GM23338 (cell line): ENCODE results near the gene TSHB. TPM values are rescaled to one million over a fixed set of nuclear protein-coding genes. Genes with fewer than 3 reads are reported as not detected.

Source experiments
- ATAC-seq: fragments of 200-7000 bp; cut with Tn5 transposase; 3 replicates; pipeline ENCODE4 v1.9.1; 2020
- DNase-seq: peaks from one replicate; pipeline ENCODE4 v3.0.0-alpha.2; 2015; ENCODE audit warnings: low spot score
- H2AFZ ChIP-seq: fragments of 200-600 bp; sonication (generic); 2 replicates; pipeline ENCODE4 v1.8.0; 2016; ENCODE audit warnings: antibody characterized with exemption, mild to moderate bottlenecking, moderate library complexity
- H3F3A ChIP-seq: fragments of 200-600 bp; sonication (generic); replicated peaks from 2 replicates; pipeline ENCODE4 v1.8.0; 2017; ENCODE audit warnings: antibody characterized with exemption, mixed run types, low read depth
- H3K27ac ChIP-seq: fragments of 200-600 bp; sonication (generic); 2 replicates; pipeline ENCODE4 v1.6.1; 2016; ENCODE audit warnings: low read depth
- H3K27me3 ChIP-seq: fragments of 200-600 bp; sonication (generic); 2 replicates; pipeline ENCODE4 v1.8.0; 2016; ENCODE audit warnings: mild to moderate bottlenecking, mixed run types, moderate library complexity; ENCODE audit not compliant: insufficient read depth
- H3K36me3 ChIP-seq: fragments of 200-600 bp; sonication (generic); 2 replicates; pipeline ENCODE4 v1.8.0; 2016; ENCODE audit warnings: mild to moderate bottlenecking; ENCODE audit not compliant: insufficient read depth
- H3K4me1 ChIP-seq: fragments of 200-600 bp; sonication (generic); 2 replicates; pipeline ENCODE4 v1.8.0; 2016; ENCODE audit warnings: mild to moderate bottlenecking, moderate library complexity; ENCODE audit not compliant: insufficient read depth
- H3K4me2 ChIP-seq: fragments of 200-600 bp; sonication (generic); 2 replicates; pipeline ENCODE4 v1.7.1; 2017; ENCODE audit warnings: mixed run types
- H3K4me3 ChIP-seq: fragments of 200-600 bp; sonication (generic); 2 replicates; pipeline ENCODE4 v1.6.1; 2016; ENCODE audit warnings: mixed run types
- H3K79me2 ChIP-seq: fragments of 200-600 bp; sonication (generic); replicated peaks from 2 replicates; pipeline ENCODE4 v1.8.0; 2017; ENCODE audit warnings: mild to moderate bottlenecking; ENCODE audit not compliant: insufficient read depth
- H3K9me2 ChIP-seq: fragments of 200-600 bp; sonication (generic); 2 replicates; pipeline ENCODE4 v1.8.0; 2017; ENCODE audit not compliant: insufficient read depth
- H4K20me1 ChIP-seq: fragments of 200-600 bp; sonication (generic); replicated peaks from 2 replicates; pipeline ENCODE4 v1.8.0; 2017; ENCODE audit warnings: mild to moderate bottlenecking; ENCODE audit not compliant: insufficient read depth
- H3K27ac Mint-ChIP-seq: 2 replicates; pipeline ENCODE4 v1.8.0; 2020; ENCODE audit warnings: inconsistent platforms, mild to moderate bottlenecking, moderate library complexity, mixed read lengths
- H3K27me3 Mint-ChIP-seq: 3 replicates; pipeline ENCODE4 v1.8.0; 2022; ENCODE audit warnings: low read depth, mild to moderate bottlenecking, moderate library complexity, mixed read lengths, inconsistent platforms; ENCODE audit not compliant: insufficient read depth, poor library complexity
- H3K36me3 Mint-ChIP-seq: 3 replicates; pipeline ENCODE4 v1.8.0; 2021; ENCODE audit warnings: low read depth, mild to moderate bottlenecking, inconsistent platforms, moderate library complexity, mixed read lengths
- H3K4me1 Mint-ChIP-seq: 3 replicates; pipeline ENCODE4 v1.8.0; 2020; ENCODE audit warnings: mild to moderate bottlenecking, inconsistent platforms, mixed read lengths
- H3K4me3 Mint-ChIP-seq: 3 replicates; pipeline ENCODE4 v1.8.0; 2021; ENCODE audit warnings: moderate library complexity, mild to moderate bottlenecking, inconsistent platforms, mixed read lengths
- H3K9me3 Mint-ChIP-seq: 3 replicates; pipeline ENCODE4 v1.8.0; 2020; ENCODE audit warnings: moderate library complexity, mild to moderate bottlenecking, inconsistent platforms, mixed read lengths
- CREB1 ChIP-seq: fragments of 250-450 bp; sonication (Bioruptor Pico); IDR thresholded peaks from 2 replicates; pipeline ENCODE4 v1.5.0; 2020; ENCODE audit warnings: low read depth, mild to moderate bottlenecking, moderate library complexity
- EZH2 ChIP-seq: fragments of 200-600 bp; sonication (generic); IDR thresholded peaks from one replicate; pipeline ENCODE4 v1.8.0; 2017; ENCODE audit warnings: antibody characterized with exemption, mild to moderate bottlenecking, low read depth; ENCODE audit not compliant: unreplicated experiment
- EZH2phosphoT487 ChIP-seq: fragments of 200-600 bp; sonication (generic); IDR thresholded peaks from one replicate; pipeline ENCODE4 v1.8.1; 2018; ENCODE audit warnings: antibody characterized with exemption; ENCODE audit not compliant: unreplicated experiment
- JUNB ChIP-seq: IDR thresholded peaks from one replicate; pipeline ENCODE4 v1.6.1; 2016; ENCODE audit warnings: antibody characterized with exemption; ENCODE audit not compliant: unreplicated experiment
- NANOG ChIP-seq: IDR thresholded peaks from 2 replicates; pipeline ENCODE4 v1.6.1; 2016; ENCODE audit warnings: antibody characterized with exemption, borderline replicate concordance
- POLR2AphosphoS5 ChIP-seq: IDR thresholded peaks from 2 replicates; pipeline ENCODE4 v1.6.1; 2016; ENCODE audit warnings: antibody characterized with exemption, low read depth
- STAT1 ChIP-seq: IDR thresholded peaks from one replicate; pipeline ENCODE4 v1.6.1; 2016; ENCODE audit warnings: antibody characterized with exemption; ENCODE audit not compliant: unreplicated experiment
- ZNF114 ChIP-seq: fragments of 250-450 bp; sonication (Bioruptor Pico); IDR thresholded peaks from 2 replicates; pipeline ENCODE4 v1.5.0; 2020; ENCODE audit warnings: mild to moderate bottlenecking, moderate library complexity
- ZNF331 ChIP-seq: fragments of 250-450 bp; sonication (Bioruptor Pico); IDR thresholded peaks from 2 replicates; pipeline ENCODE4 v1.5.0; 2020; ENCODE audit warnings: low read depth, mild to moderate bottlenecking, moderate library complexity
- ZNF462 ChIP-seq: fragments of 250-450 bp; sonication (Bioruptor Pico); IDR thresholded peaks from 2 replicates; pipeline ENCODE4 v1.5.0; 2020; ENCODE audit warnings: mild to moderate bottlenecking, moderate library complexity
- polyA plus RNA-seq: library from polyadenylated mRNA; unstranded; fragments of >200 nt; fragmentation: Nextera tagmentation; extraction: Ambion mirVana; gene quantifications from 2 replicates; pipeline ENCODE4 v1.2.1, GENCODE V29; 2016
- total RNA-seq: library from RNA; depleted of rRNA; stranded (reverse); fragments of >200 nt; shearing (Covaris generic); gene quantifications from 2 replicates; pipeline ENCODE4 v1.2.3, GENCODE V29; 2014
- TF ChIP-seq, protein P1 (sequence below), 2 experiments: fragments of 200-600 bp in 1 of 2; sonication (generic) in 1 of 2; conservative IDR thresholded peaks; 2 replicates each; pipeline versions ENCODE4 v1.5.1 to v1.6.1; 2016 to 2017; ENCODE audit warnings: antibody characterized with exemption in 2 of 2, low read depth in 2 of 2, mild to moderate bottlenecking in 2 of 2, moderate library complexity in 1 of 2
- TF ChIP-seq, protein P2 (sequence below): IDR thresholded peaks from 2 replicates; pipeline ENCODE4 v1.6.1; 2016; ENCODE audit warnings: antibody characterized with exemption
- TF ChIP-seq, protein P3 (sequence below): IDR thresholded peaks from one replicate; pipeline ENCODE4 v1.6.1; 2018; ENCODE audit warnings: antibody characterized with exemption; ENCODE audit not compliant: unreplicated experiment

The TSHB gene
- total and polyA plus RNA-seq, 2 experiments from 2014 or later: not detected

- Histone ChIP-seq H3K36me3 (no peaks in the 10 kb centered on the region), H3K79me2 (no peaks in the 10 kb centered on the region), H3K4me2 (no peak overlapping the region), H3K4me1 (no peaks in the 10 kb centered on the region), H4K20me1 (no peaks in the 10 kb centered on the region), H2AFZ (no peak overlapping the region), H3K9me2 (no peaks in the 10 kb centered on the region), H3K27ac (no peak overlapping the region), H3K4me3 (no peak overlapping the region), H3K27me3 (no peaks in the 10 kb centered on the region), H3F3A (no peaks in the 10 kb centered on the region)
- Mint-ChIP-seq H3K4me3 (no peak overlapping the region), H3K36me3 (no peaks in the 10 kb centered on the region), H3K4me1 (peaks cover 2% of the 10 kb centered on the region; the same call in 2 of the 3 replicates), H3K27me3 (no peaks in the 10 kb centered on the region), H3K9me3 (no peaks in the 10 kb centered on the region), H3K27ac (no peak overlapping the region; the same call in 1 of the 2 replicates)
- ATAC-seq (no peak), DNase-seq (no peak)
- no peak for TF ChIP-seq ZNF462 (CRISPR knock-in tag)
- no peak for TF ChIP-seq JUNB
- TF ChIP-seq, protein P1, sequence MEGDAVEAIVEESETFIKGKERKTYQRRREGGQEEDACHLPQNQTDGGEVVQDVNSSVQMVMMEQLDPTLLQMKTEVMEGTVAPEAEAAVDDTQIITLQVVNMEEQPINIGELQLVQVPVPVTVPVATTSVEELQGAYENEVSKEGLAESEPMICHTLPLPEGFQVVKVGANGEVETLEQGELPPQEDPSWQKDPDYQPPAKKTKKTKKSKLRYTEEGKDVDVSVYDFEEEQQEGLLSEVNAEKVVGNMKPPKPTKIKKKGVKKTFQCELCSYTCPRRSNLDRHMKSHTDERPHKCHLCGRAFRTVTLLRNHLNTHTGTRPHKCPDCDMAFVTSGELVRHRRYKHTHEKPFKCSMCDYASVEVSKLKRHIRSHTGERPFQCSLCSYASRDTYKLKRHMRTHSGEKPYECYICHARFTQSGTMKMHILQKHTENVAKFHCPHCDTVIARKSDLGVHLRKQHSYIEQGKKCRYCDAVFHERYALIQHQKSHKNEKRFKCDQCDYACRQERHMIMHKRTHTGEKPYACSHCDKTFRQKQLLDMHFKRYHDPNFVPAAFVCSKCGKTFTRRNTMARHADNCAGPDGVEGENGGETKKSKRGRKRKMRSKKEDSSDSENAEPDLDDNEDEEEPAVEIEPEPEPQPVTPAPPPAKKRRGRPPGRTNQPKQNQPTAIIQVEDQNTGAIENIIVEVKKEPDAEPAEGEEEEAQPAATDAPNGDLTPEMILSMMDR (conservative IDR thresholded peaks at IDR 0.05; ENCODE audit: low read depth in 2 of 2): no peak
- no peak for TF ChIP-seq CREB1 (CRISPR knock-in tag)
- TF ChIP-seq STAT1: no peak
- no peak for TF ChIP-seq ZNF331
- TF ChIP-seq EZH2phosphoT487: no peak
- TF ChIP-seq NANOG: no peak
- TF ChIP-seq, protein P2, sequence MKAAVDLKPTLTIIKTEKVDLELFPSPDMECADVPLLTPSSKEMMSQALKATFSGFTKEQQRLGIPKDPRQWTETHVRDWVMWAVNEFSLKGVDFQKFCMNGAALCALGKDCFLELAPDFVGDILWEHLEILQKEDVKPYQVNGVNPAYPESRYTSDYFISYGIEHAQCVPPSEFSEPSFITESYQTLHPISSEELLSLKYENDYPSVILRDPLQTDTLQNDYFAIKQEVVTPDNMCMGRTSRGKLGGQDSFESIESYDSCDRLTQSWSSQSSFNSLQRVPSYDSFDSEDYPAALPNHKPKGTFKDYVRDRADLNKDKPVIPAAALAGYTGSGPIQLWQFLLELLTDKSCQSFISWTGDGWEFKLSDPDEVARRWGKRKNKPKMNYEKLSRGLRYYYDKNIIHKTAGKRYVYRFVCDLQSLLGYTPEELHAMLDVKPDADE: no peak
- TF ChIP-seq POLR2AphosphoS5: no peak
- no peak for TF ChIP-seq EZH2
- TF ChIP-seq, protein P3, sequence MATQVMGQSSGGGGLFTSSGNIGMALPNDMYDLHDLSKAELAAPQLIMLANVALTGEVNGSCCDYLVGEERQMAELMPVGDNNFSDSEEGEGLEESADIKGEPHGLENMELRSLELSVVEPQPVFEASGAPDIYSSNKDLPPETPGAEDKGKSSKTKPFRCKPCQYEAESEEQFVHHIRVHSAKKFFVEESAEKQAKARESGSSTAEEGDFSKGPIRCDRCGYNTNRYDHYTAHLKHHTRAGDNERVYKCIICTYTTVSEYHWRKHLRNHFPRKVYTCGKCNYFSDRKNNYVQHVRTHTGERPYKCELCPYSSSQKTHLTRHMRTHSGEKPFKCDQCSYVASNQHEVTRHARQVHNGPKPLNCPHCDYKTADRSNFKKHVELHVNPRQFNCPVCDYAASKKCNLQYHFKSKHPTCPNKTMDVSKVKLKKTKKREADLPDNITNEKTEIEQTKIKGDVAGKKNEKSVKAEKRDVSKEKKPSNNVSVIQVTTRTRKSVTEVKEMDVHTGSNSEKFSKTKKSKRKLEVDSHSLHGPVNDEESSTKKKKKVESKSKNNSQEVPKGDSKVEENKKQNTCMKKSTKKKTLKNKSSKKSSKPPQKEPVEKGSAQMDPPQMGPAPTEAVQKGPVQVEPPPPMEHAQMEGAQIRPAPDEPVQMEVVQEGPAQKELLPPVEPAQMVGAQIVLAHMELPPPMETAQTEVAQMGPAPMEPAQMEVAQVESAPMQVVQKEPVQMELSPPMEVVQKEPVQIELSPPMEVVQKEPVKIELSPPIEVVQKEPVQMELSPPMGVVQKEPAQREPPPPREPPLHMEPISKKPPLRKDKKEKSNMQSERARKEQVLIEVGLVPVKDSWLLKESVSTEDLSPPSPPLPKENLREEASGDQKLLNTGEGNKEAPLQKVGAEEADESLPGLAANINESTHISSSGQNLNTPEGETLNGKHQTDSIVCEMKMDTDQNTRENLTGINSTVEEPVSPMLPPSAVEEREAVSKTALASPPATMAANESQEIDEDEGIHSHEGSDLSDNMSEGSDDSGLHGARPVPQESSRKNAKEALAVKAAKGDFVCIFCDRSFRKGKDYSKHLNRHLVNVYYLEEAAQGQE: no peak
- TF ChIP-seq ZNF114 (CRISPR knock-in tag): no peak
Measured at GRCh38 chr1:115035652-115036051, 6.0 kb downstream of the TSHB start.
